Heart right ventricle (tissue), 16 donors: ENCODE data around the gene CCNB1IP1. TPM values are rescaled to one million over a fixed set of nuclear protein-coding genes. Genes with fewer than 3 reads are reported as not detected.
"Not testable (repeated sequence)": the region's sequence is repeated elsewhere in the genome, so short reads cannot be mapped to it uniquely, and the experiment has no call there.

Experiments
- ATAC-seq, 8 donors: fragments of 200-7000 bp; cut with Tn5 transposase; one replicate each; pipeline ENCODE4 v1.9.1; 2020; ENCODE audit warnings: mild to moderate bottlenecking in 8 of 8, moderate library complexity in 8 of 8, moderate number of reproducible peaks in 1 of 8
- DNase-seq, 2 donors: peaks; one replicate each; pipeline ENCODE4 v3.0.0-alpha.2; 2020
- H3K27ac ChIP-seq, 10 donors: fragments of 200-600 bp; sonication (generic) in 2 of 10; one replicate each; pipeline versions ENCODE4 v1.5.0 to v1.8.0; 2020 to 2022; ENCODE audit warnings: mild to moderate bottlenecking in 3 of 10
- H3K27me3 ChIP-seq, 7 donors: fragments of 200-600 bp; one replicate each; pipeline ENCODE4 v1.8.0; 2021 to 2022; ENCODE audit warnings: mild to moderate bottlenecking in 2 of 7
- H3K36me3 ChIP-seq, 9 donors: fragments of 200-600 bp; sonication (generic) in 1 of 9; one replicate each; pipeline versions ENCODE4 v1.5.0 to v1.8.0; 2020 to 2022; ENCODE audit warnings: mild to moderate bottlenecking in 2 of 9
- H3K4me1 ChIP-seq, 9 donors: fragments of 200-600 bp; sonication (generic) in 1 of 9; one replicate each; pipeline versions ENCODE4 v1.5.0 to v1.8.0; 2020 to 2022; ENCODE audit warnings: mild to moderate bottlenecking in 4 of 9
- H3K4me3 ChIP-seq, 10 donors: fragments of 200-600 bp; sonication (generic) in 2 of 10; one replicate each; pipeline versions ENCODE4 v1.5.0 to v1.8.0; 2020 to 2022; ENCODE audit warnings: mild to moderate bottlenecking in 7 of 10, moderate library complexity in 2 of 10
- H3K9me3 ChIP-seq, 11 donors: fragments of 200-600 bp in 10 of 11; sonication (generic) in 2 of 11; one replicate each; pipeline versions ENCODE4 v1.5.0 to v1.8.0; 2013 to 2022; ENCODE audit warnings: mild to moderate bottlenecking in 2 of 11, control low read depth in 1 of 11, moderate library complexity in 1 of 11
- whole genome bisulfite sequencing, 2 donors: extraction: QIAGEN DNeasy Blood & Tissue Kit; methylation state at CpG; one replicate each; pipeline ENCODE4 v1.1.7; 2013; ENCODE audit warnings: inconsistent platforms in 1 of 2; 5-methylcytosine and 5-hydroxymethylcytosine counted together
- intact Hi-C, 10 donors: fragments of 100-400 bp; cut with DNase I; formaldehyde crosslinking; loops; one replicate each; pipeline versions ENCODE4 v1.11.1 to v1.14.2; 2022
- polyA plus RNA-seq, 2 donors: library from polyadenylated mRNA; stranded (reverse); fragments of 200-250 nt; gene quantifications; one replicate each; pipeline ENCODE4 v1.2.3, GENCODE V29; 2013
- total RNA-seq, 10 donors: library from RNA; stranded (reverse); fragmentation: NEBNext Ultra II Directional in 3 of 10; extraction: Animal tissue kit (Norgen Biotek cat#: 25700) in 3 of 10; gene quantifications; one replicate each; pipeline versions ENCODE4 v1.2.1 to v1.2.4, GENCODE V29; 2021 to 2023
- TF ChIP-seq, protein P1 (sequence below), 9 donors: fragments of 200-600 bp; sonication (generic) in 2 of 9; IDR thresholded peaks; one replicate each; pipeline versions ENCODE4 v1.5.0 to v1.8.0; 2021 to 2022; ENCODE audit warnings: antibody characterized with exemption in 9 of 9, mild to moderate bottlenecking in 5 of 9, moderate library complexity in 1 of 9
- donor health status: Arrhythmogenic right ventricular cardiomyopathy.
- donor health status: ischemic (EF 13 %, LVEDD 7.1; RV severe dilation, severe dysfunction).
- donor health status: healthy with polysubstance abuse.
- donor health status: DM: no; HTN: yes; CAD: no.
- donor health status: DM: no; HTN: no; CAD: no.
- donor health status: ischemic (EF 25% LVEDD 6.9; RV normal size, moderate dysfunction).
- donor health status: ischemic (EF 25% LVEDD 5.7; RV mildly dilated, moderate dysfunction).
- donor health status: healthy.
- donor health status: DM: yes; HTN: yes; CAD: no.
- donor health status: Ischemic cardiomyopathy.
- donor health status: ischemic (EF 35%, LVEDD 5.7; RV mildly dilated, moderate dysfunction).
- donor health status: nonischemic (EF 11% LVEDD 7.7; RV severe dilation, severe dysfunction).
- donor health status: DM: yes; HTN: yes; CAD: no.
- donor health status: PGD.
- donor health status: ischemic (EF 29% LVEDD 5.4; RV normal size, mild dysfunction).
- donor health status: nonischemic (EF 23%, LVEDD 6.1; RV moderate dilation, normal function).

CCNB1IP1 gene
- total and polyA plus RNA-seq, 12 donors: 35.7 to 126 (median 57.4) TPM

DNA sequence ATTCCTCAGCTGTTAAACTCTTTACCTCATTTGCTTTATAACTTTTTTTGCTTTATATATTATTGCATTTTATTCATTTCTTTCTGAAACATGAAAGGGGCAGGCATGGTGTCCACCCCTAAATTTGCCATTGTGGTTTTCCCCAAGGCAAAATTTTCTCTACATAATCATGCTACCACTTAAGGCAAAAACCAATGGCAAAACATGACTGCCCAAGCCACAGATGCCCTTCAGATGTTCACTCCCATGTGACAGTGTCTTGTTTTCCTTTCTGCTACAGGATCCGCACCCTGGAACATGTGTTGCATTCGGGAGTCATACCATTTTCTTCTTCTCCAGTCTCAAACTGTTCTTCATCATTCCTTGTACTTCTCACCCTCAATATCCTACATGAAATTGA, 55.7 kb downstream of the CCNB1IP1 start:
- no peak overlapping the region for H3K27ac ChIP-seq
- ATAC-seq (no peak), DNase-seq (no peak)
- TF ChIP-seq, protein P1, sequence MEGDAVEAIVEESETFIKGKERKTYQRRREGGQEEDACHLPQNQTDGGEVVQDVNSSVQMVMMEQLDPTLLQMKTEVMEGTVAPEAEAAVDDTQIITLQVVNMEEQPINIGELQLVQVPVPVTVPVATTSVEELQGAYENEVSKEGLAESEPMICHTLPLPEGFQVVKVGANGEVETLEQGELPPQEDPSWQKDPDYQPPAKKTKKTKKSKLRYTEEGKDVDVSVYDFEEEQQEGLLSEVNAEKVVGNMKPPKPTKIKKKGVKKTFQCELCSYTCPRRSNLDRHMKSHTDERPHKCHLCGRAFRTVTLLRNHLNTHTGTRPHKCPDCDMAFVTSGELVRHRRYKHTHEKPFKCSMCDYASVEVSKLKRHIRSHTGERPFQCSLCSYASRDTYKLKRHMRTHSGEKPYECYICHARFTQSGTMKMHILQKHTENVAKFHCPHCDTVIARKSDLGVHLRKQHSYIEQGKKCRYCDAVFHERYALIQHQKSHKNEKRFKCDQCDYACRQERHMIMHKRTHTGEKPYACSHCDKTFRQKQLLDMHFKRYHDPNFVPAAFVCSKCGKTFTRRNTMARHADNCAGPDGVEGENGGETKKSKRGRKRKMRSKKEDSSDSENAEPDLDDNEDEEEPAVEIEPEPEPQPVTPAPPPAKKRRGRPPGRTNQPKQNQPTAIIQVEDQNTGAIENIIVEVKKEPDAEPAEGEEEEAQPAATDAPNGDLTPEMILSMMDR (IDR thresholded peaks at IDR 0.05): no peak
- intact Hi-C loops: no loop called here
- no peaks in the 10 kb centered on the region for H3K4me1 ChIP-seq
- H3K9me3 ChIP-seq: peaks cover 0 to 32% (median 8%) of the 10 kb centered on the region in 11 donors
- H3K36me3 ChIP-seq: peaks cover 0 to 12% (median 0%) of the 10 kb centered on the region in 9 donors
- H3K27me3 ChIP-seq: no peaks in the 10 kb centered on the region
- 96 to 98% methylated on average over 2 of the region's 2 CpGs for WGBS, 2 donors
- H3K4me3 ChIP-seq: no peak overlapping the region

DNA sequence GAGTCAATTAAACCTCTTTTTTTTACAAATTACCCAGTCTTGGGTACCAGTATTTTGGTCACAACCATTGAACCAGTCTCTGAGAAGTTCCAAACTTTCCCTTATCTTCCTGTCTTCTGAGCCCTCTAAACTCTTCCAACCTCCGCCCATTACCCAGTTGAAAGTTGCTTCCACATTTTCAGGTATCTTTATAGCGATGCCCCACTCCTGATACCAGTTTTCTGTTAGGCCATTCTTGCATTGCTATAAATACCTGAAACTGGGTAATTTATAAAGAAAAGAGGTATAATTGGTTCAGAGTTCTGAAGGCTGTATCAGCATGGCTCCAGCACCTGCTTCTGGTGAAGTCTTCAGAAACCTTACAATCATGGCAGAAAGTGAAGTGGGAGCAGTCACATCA, 59.0 kb downstream of the CCNB1IP1 start:
- Histone ChIP-seq H3K36me3 (peaks cover 0 to 3% (median 0%) of the 10 kb centered on the region in 9 donors), H3K9me3 (peaks cover 0 to 44% (median 8%) of the 10 kb centered on the region in 11 donors), H3K27ac (no peak overlapping the region), H3K4me1 (no peaks in the 10 kb centered on the region), H3K4me3 (no peak overlapping the region), H3K27me3 (no peaks in the 10 kb centered on the region)
- 97 to 98% methylated on average over 2 of the region's 2 CpGs for WGBS, 2 donors
- TF ChIP-seq, protein P1 (IDR thresholded peaks at IDR 0.05): no peak
- DNase-seq: no peak
- intact Hi-C loops: no loop called here
- ATAC-seq: no peak

DNA sequence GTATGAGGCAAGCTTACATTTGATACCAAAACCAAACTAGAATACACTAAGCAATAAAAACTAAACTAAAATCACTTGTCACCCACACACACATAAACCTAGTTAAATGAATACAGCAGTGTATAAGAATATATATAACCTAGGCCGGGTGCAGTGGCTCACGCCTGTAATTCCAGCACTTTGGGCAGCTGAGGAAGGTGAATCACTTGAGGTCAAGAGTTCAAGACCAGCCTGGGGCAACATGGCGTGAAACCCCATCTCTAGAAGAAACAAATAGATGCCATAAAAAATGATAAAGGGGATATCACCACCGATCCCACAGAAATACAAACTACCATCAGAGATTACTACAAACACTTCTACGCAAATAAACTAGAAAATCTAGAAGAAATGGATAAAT, 68.7 kb downstream of the CCNB1IP1 start:
- DNase-seq, H3K27me3 ChIP-seq, ATAC-seq, intact Hi-C loops, H3K4me1 ChIP-seq, H3K9me3 ChIP-seq, H3K27ac ChIP-seq, H3K4me3 ChIP-seq, H3K36me3 ChIP-seq: not testable (repeated sequence)
- WGBS, 2 donors: 90 to 96% methylated on average over 5 of the region's 5 CpGs

DNA sequence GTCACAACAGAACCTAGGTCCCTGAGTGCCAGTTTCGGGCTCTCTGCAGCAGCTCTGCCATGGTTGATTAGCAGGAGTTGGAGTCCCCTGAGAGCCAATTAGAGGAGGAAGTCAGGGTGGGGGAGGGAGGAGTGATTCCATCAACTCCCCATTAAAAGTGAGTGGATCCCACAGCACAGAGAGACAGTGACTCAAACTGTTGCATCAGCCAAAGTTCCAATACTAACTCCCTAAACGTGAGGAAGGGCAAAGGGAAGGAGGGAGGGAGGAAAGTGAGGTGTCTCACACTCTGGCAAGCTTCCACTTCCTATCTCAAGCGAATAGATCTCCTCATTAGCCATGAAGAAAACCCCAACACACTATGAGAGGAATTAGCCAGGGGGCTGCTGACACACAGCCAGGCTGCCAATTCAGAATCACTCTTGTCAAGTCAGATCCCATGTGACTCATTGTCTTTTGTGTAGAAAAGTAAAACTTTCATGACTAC, 70.4 kb downstream of the CCNB1IP1 start:
- H3K36me3 ChIP-seq: no peaks in the 10 kb centered on the region
- peaks cover 0 to 8% (median 0%) of the 10 kb centered on the region in 11 donors for H3K9me3 ChIP-seq
- TF ChIP-seq, protein P1 (IDR thresholded peaks at IDR 0.05): no peak
- intact Hi-C loops: no loop called here
- ATAC-seq: no peak
- no peaks in the 10 kb centered on the region for H3K4me1 ChIP-seq
- no peak for DNase-seq
- no peaks in the 10 kb centered on the region for H3K27me3 ChIP-seq
- H3K4me3 ChIP-seq: no peak overlapping the region
- H3K27ac ChIP-seq: no peak overlapping the region
- 36 to 49% methylated on average over 3 of the region's 3 CpGs for WGBS, 2 donors

Other genes with a start within 250 kb of the CCNB1IP1 start
- gene OR4K17, start 222.5 kb downstream of the CCNB1IP1 start, total RNA-seq: not detected
- not detected for gene OR4K17, start 222.5 kb downstream of the CCNB1IP1 start, polyA plus RNA-seq
- not detected for gene OR4N5, start 194.5 kb downstream of the CCNB1IP1 start, total RNA-seq
- gene OR4N5, start 194.5 kb downstream of the CCNB1IP1 start, polyA plus RNA-seq: not detected
- not detected for gene OR11G2, start 142.4 kb downstream of the CCNB1IP1 start, total RNA-seq
- gene OR11G2, start 142.4 kb downstream of the CCNB1IP1 start, polyA plus RNA-seq: not detected
- gene OR11H6, start 109.6 kb downstream of the CCNB1IP1 start, total RNA-seq: not detected
- not detected for gene OR11H6, start 109.6 kb downstream of the CCNB1IP1 start, polyA plus RNA-seq
- not detected for gene OR11H7, start 104.3 kb downstream of the CCNB1IP1 start, total RNA-seq
- not detected for gene OR11H7, start 104.3 kb downstream of the CCNB1IP1 start, polyA plus RNA-seq
- gene OR11H4, start 94.0 kb downstream of the CCNB1IP1 start, total RNA-seq: not detected
- gene OR11H4, start 94.0 kb downstream of the CCNB1IP1 start, polyA plus RNA-seq: not detected
- 10 to 100 TPM in 7 of 10 donors, 1 to 10 TPM in 3; 6.3 to 14.0 (median 11.3) TPM for gene TTC5, start 27.3 kb downstream of the CCNB1IP1 start, total RNA-seq
- gene TTC5, start 27.3 kb downstream of the CCNB1IP1 start, polyA plus RNA-seq: 1 to 10 TPM; 3.2 to 4.9 TPM
- gene PARP2, start 10.4 kb upstream of the CCNB1IP1 start, total RNA-seq: 10 to 100 TPM; 13.6 to 18.4 (median 16.0) TPM
- gene PARP2, start 10.4 kb upstream of the CCNB1IP1 start, polyA plus RNA-seq: 10 to 100 TPM; 13.5 to 19.5 TPM
- gene TEP1, start 80.2 kb upstream of the CCNB1IP1 start, total RNA-seq: 10 to 100 TPM in 4 of 10 donors, 1 to 10 TPM in 6; 6.9 to 17.8 (median 8.6) TPM
- gene TEP1, start 80.2 kb upstream of the CCNB1IP1 start, polyA plus RNA-seq: 10 to 100 TPM in 1 of 2 donors, 1 to 10 TPM in 1; 5.6 to 16.0 TPM
- gene KLHL33, start 102.9 kb upstream of the CCNB1IP1 start, total RNA-seq: 1 to 10 TPM in 2 of 10 donors, under 1 TPM in 8; 0.15 to 1.4 (median 0.40) TPM
- gene KLHL33, start 102.9 kb upstream of the CCNB1IP1 start, polyA plus RNA-seq: 1 to 10 TPM in 1 of 2 donors, under 1 TPM in 1; 0.13 to 1.2 TPM
- 10 to 100 TPM; 17.6 to 25.3 (median 21.8) TPM for gene OSGEP, start 121.5 kb upstream of the CCNB1IP1 start, total RNA-seq
- gene OSGEP, start 121.5 kb upstream of the CCNB1IP1 start, polyA plus RNA-seq: 10 to 100 TPM; 32.3 to 37.6 TPM
- gene APEX1, start 121.9 kb upstream of the CCNB1IP1 start, total RNA-seq: 100 to 1,000 TPM in 1 of 10 donors, 10 to 100 TPM in 9; 57.1 to 103 (median 70.6) TPM
- 10 to 100 TPM; 58.5 to 91.7 TPM for gene APEX1, start 121.9 kb upstream of the CCNB1IP1 start, polyA plus RNA-seq
- 10 to 100 TPM; 15.5 to 25.3 (median 18.7) TPM for gene PIP4P1, start 128.2 kb upstream of the CCNB1IP1 start, total RNA-seq
- gene PIP4P1, start 128.2 kb upstream of the CCNB1IP1 start, polyA plus RNA-seq: 10 to 100 TPM; 18.7 to 31.9 TPM
- gene PNP, start 136.1 kb upstream of the CCNB1IP1 start, total RNA-seq: 10 to 100 TPM in 4 of 10 donors, 1 to 10 TPM in 6; 5.0 to 33.7 (median 7.8) TPM
- gene PNP, start 136.1 kb upstream of the CCNB1IP1 start, polyA plus RNA-seq: 10 to 100 TPM in 1 of 2 donors, 1 to 10 TPM in 1; 8.6 to 30.2 TPM
- under 1 TPM in 8 of 10 donors, not detected in 2; 0.24 to 0.56 (median 0.32) TPM for gene RNASE10, start 172.3 kb upstream of the CCNB1IP1 start, total RNA-seq
- under 1 TPM in 1 of 2 donors, not detected in 1; 0.07 TPM for gene RNASE10, start 172.3 kb upstream of the CCNB1IP1 start, polyA plus RNA-seq
- not detected for gene RNASE9, start 227.8 kb upstream of the CCNB1IP1 start, total RNA-seq
- gene RNASE9, start 227.8 kb upstream of the CCNB1IP1 start, polyA plus RNA-seq: not detected